ENCODE data around the gene PRKCQ. TPM values are rescaled to one million over a fixed set of nuclear protein-coding genes. Genes with fewer than 3 reads are reported as not detected.

PRKCQ gene
- total and polyA plus RNA-seq, 2 of the 8 experiments (the other 6 are each of a cell fraction or from before 2014, with no cell fraction given): 9.1 to 22.6 TPM

DNA sequence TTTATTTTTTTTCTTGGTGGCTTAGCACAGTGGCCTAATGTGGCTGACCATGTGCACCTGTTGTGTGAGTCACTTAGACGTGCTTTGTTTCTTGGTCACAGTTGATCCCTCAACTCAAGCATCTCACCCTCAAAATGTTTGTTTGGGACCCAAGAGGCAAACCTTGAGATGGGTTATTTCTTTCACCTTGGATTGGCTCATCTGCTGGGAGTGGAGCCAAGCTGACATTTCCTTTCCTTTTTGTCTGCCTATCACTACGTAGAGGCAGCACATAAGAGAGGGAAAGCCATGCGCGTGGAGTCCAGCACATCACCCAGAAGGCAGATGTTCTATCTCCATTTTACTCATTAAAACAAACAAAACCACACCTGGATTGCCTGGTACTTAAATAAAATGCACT, 6.4 kb upstream of the PRKCQ start:
- H2BK12ac ChIP-seq (ENCODE audit: low read depth, low read length): no peak overlapping the region
- no peak overlapping the region for H4K5ac ChIP-seq (ENCODE audit: insufficient read length, low read depth, low read length)
- FAIRE-seq (no peak), DNase-seq (ENCODE audit: low read depth in 1 of 2, low spot score in 2 of 2) (no peak)
- H3K4me3 ChIP-seq (ENCODE audit: extremely low read depth in 1 of 4, insufficient read depth in 2 of 4, low read depth in 3 of 4, low read length in 4 of 4): no peak overlapping the region
- no peak overlapping the region for H3K18ac ChIP-seq (ENCODE audit: extremely low read depth, low read length)
- no peak overlapping the region for H2BK15ac ChIP-seq (ENCODE audit: low read length)
- H2BK20ac ChIP-seq (ENCODE audit: low read length): no peak overlapping the region
- POLR2A ChIA-PET (ENCODE audit: partially characterized antibody): interaction anchor here (0.8 kb wide), 1 partner anchor 10 kb away, joined by 4 read pairs; no protein-coding TSS in a partner anchor
- TF ChIP-seq FOSL1 (IDR thresholded peaks at IDR 0.05; ENCODE audit: insufficient read depth, low read depth, low read length) (no peak), YY1 (IDR thresholded peaks at IDR 0.05; ENCODE audit: low read depth, low read length) (no peak), CHD2 (IDR thresholded peaks at IDR 0.05; ENCODE audit: low read length) (no peak), MAFK (IDR thresholded peaks at IDR 0.05; ENCODE audit: low read depth, low read length) (no peak), RXRA (IDR thresholded peaks at IDR 0.05; ENCODE audit: insufficient read depth, low read depth, low read length) (no peak), KDM4A (IDR thresholded peaks at IDR 0.05; ENCODE audit: low read depth, low read length, severe bottlenecking) (no peak), TBP (IDR thresholded peaks at IDR 0.05; ENCODE audit: low read depth, low read length) (no peak)
- TF ChIP-seq, protein P1, sequence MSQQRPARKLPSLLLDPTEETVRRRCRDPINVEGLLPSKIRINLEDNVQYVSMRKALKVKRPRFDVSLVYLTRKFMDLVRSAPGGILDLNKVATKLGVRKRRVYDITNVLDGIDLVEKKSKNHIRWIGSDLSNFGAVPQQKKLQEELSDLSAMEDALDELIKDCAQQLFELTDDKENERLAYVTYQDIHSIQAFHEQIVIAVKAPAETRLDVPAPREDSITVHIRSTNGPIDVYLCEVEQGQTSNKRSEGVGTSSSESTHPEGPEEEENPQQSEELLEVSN (IDR thresholded peaks at IDR 0.05): no peak
- no peak overlapping the region for H3K56ac ChIP-seq (replicated peaks; ENCODE audit: insufficient read length, low read depth, low read length)
- H3K79me1 ChIP-seq (ENCODE audit: low read depth, low read length): no peaks in the 10 kb centered on the region
- H3K79me2 ChIP-seq (ENCODE audit: control insufficient read depth in 1 of 2, insufficient read depth in 2 of 2, low read length in 2 of 2): no peaks in the 10 kb centered on the region
- no peak overlapping the region for H3K23ac ChIP-seq (ENCODE audit: insufficient read length)
- H3K27ac ChIP-seq (ENCODE audit: low read depth, low read length): no peak overlapping the region
- H4K91ac ChIP-seq (replicated peaks; ENCODE audit: insufficient read length, low read length): no peak overlapping the region
- H3K4me1 ChIP-seq (replicated peaks in 1 of 4; ENCODE audit: control insufficient read depth in 3 of 4, insufficient read depth in 4 of 4, low read length in 3 of 4): peaks cover 0 to 3% (median 0%) of the 10 kb centered on the region in 4 experiments; a peak in 2 of 7 replicates
- no peaks in the 10 kb centered on the region for H4K20me1 ChIP-seq (replicated peaks in 1 of 2; ENCODE audit: control insufficient read depth in 1 of 2, insufficient read depth in 2 of 2, low read length in 2 of 2)
- no peak overlapping the region for H3K14ac ChIP-seq (ENCODE audit: insufficient read length)
- CTCF ChIA-PET (ENCODE audit: partially characterized antibody): interaction anchor here (1.0 to 1.5 kb wide), 2 partner anchors 9 to 15 kb away, joined by 3 to 4 read pairs; no protein-coding TSS in a partner anchor
- H3K4ac ChIP-seq (replicated peaks; ENCODE audit: insufficient read length, low read depth, low read length): no peak overlapping the region
- no peaks in the 10 kb centered on the region for H3K9me3 ChIP-seq (ENCODE audit: insufficient read depth in 2 of 2, low read depth in 1 of 2, low read length in 1 of 2)
- H3K36me3 ChIP-seq (ENCODE audit: control insufficient read depth in 2 of 4, insufficient read depth in 4 of 4, low read length in 3 of 4): peaks cover 3 to 36% (median 7%) of the 10 kb centered on the region in 4 experiments; a peak in 6 of 8 replicates
- no peak overlapping the region for H3K9ac ChIP-seq (replicated peaks in 1 of 4; ENCODE audit: extremely low read depth in 1 of 4, low read depth in 3 of 4, low read length in 3 of 4)
- no peak overlapping the region for H2BK120ac ChIP-seq (replicated peaks; ENCODE audit: low read depth, low read length)
- 82% methylated on average over 4 of the region's 4 CpGs; no CpG with 5 or more reads in 1 of the 2 experiments for WGBS, 2 experiments (ENCODE audit: extremely low coverage in 1 of 2, insufficient coverage in 1 of 2, insufficient read length in 1 of 2, insufficient replicate concordance in 2 of 2, low coverage in 1 of 2, low lambda C conversion rate in 2 of 2, missing lambda C conversion rate in 1 of 2)
- H2AK5ac ChIP-seq (ENCODE audit: low read depth, low read length): no peak overlapping the region
- H3K23me2 ChIP-seq (ENCODE audit: low read depth, low read length): no peaks in the 10 kb centered on the region; the same call in 1 of the 2 replicates
- no peak overlapping the region for H2AFZ ChIP-seq (ENCODE audit: low read length)
- no peak overlapping the region for H3K4me2 ChIP-seq (ENCODE audit: insufficient read depth in 1 of 2, low read depth in 2 of 2, low read length in 2 of 2)
- no peaks in the 10 kb centered on the region for H3K27me3 ChIP-seq (replicated peaks in 1 of 4; ENCODE audit: control insufficient read depth in 3 of 4, extremely low read depth in 1 of 4, insufficient read depth in 3 of 4, low read length in 3 of 4)
- H2BK5ac ChIP-seq (ENCODE audit: low read depth, low read length): no peak overlapping the region
- H4K8ac ChIP-seq (ENCODE audit: extremely low read depth, insufficient read depth, low read length): no peak overlapping the region
